ENCODE results near the gene ZNF407. TPM values are rescaled to one million over a fixed set of nuclear protein-coding genes. Genes with fewer than 3 reads are reported as not detected.
"Not testable (repeated sequence)": the region's sequence is repeated elsewhere in the genome, so short reads cannot be mapped to it uniquely, and the experiment has no call there.

ZNF407 gene
- total RNA-seq, 1 donor from 2014 or later, result 9.0 TPM

DNA sequence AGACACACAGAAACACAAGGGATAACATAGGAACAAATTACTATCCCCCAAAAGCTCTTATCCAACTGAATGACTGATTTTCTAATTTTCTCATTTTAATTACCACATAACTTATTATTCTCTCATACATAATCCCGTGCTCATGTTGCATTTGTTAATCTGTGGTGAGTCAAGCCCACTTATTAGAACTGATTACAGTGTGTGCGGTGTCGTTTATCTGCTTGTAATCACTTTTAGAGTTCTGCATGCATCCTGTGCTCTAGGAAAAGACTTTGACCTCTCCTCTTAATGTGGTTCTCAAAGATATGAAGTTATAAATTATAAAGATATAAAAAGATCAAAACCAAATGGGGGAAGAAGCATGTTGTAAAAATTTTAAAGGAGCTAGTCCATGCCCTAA is 33.7 kb upstream of the ZNF407 start:
- Histone ChIP-seq H3K27ac (no peak overlapping the region), H3K9ac (no peak overlapping the region), H3K79me2 (ENCODE audit: low read depth) (no peaks in the 10 kb centered on the region), H4K20me1 (ENCODE audit: low read depth) (no peaks in the 10 kb centered on the region), H3K4me1 (no peaks in the 10 kb centered on the region), H3K27me3 (no peaks in the 10 kb centered on the region), H3K9me3 (ENCODE audit: low read depth) (no peaks in the 10 kb centered on the region), H3K4me3 (no peak overlapping the region), H3K36me3 (no peaks in the 10 kb centered on the region), H3K4me2 (no peak overlapping the region), H3F3A (ENCODE audit: low read depth) (no peaks in the 10 kb centered on the region), H2AFZ (replicated peaks) (no peak overlapping the region)
- H3K27ac Mint-ChIP-seq, result no peak overlapping the region
- TF ChIP-seq EZH2phosphoT487 (IDR thresholded peaks at IDR 0.05), result no peak
- DNase-seq (ENCODE audit: low spot score), result no peak
- H3K36me3 Mint-ChIP-seq, result no peaks in the 10 kb centered on the region
- peaks cover 8% of the 10 kb centered on the region for H3K27me3 Mint-ChIP-seq (ENCODE audit: insufficient read depth, low read depth)
- H3K4me3 Mint-ChIP-seq, result no peak overlapping the region
- peaks cover 18% of the 10 kb centered on the region for H3K9me3 Mint-ChIP-seq
- H3K4me1 Mint-ChIP-seq, result no peaks in the 10 kb centered on the region

DNA sequence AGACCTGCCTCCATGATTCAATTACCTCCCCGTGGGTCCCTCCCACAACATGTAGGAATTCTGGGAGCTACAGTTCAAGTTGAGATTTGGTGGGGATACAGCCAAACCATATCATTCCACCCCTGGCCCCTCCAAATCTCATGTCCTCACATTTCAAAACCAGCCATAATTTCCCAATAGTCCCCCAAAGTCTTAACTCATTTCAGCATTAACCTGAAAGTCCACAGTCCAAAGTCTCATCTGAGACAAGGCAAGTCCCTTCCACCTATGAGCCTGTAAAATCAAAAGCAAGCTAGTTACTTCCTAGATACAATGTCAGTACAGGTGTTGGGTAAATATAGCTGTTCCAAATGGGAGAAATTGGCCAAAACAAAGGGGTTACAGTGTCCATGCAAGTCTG is 32.5 kb upstream of the ZNF407 start:
- peaks cover 18% of the 10 kb centered on the region for H3K9me3 Mint-ChIP-seq
- H3K27me3 Mint-ChIP-seq (ENCODE audit: insufficient read depth, low read depth), result peaks cover 11% of the 10 kb centered on the region
- H3K4me2 ChIP-seq; H4K20me1 ChIP-seq (ENCODE audit: low read depth); H3K79me2 ChIP-seq (ENCODE audit: low read depth); H3K36me3 Mint-ChIP-seq; H3K4me3 ChIP-seq; H2AFZ ChIP-seq (replicated peaks); H3F3A ChIP-seq (ENCODE audit: low read depth); DNase-seq (ENCODE audit: low spot score); H3K27ac ChIP-seq; H3K36me3 ChIP-seq; H3K9ac ChIP-seq; H3K4me1 Mint-ChIP-seq; H3K27me3 ChIP-seq; H3K4me3 Mint-ChIP-seq; H3K9me3 ChIP-seq (ENCODE audit: low read depth); H3K27ac Mint-ChIP-seq; H3K4me1 ChIP-seq: not testable (repeated sequence)

DNA sequence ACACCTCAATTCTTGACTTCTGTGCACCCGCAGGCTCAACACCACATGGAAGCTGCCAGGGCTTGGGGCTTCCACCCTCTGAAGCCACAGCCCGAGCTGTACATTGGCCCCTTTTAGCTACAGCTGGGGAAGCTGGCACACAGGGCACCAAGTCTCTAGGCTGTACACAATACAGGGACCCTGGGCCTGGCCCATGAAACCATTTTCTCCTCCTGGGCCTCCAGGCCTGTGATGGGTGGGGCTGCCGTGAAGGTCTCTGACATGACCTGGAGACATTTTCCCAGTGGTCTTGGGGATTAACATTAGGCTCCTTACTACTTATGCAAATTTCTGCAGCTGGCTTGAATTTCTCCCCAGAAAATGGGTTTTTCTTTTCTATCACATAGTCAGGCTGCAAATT is 31.7 kb upstream of the ZNF407 start:
- Mint-ChIP-seq H3K27me3 (ENCODE audit: insufficient read depth, low read depth) (peaks cover 11% of the 10 kb centered on the region), H3K9me3 (peaks cover 18% of the 10 kb centered on the region)
- not testable (repeated sequence) for H3K36me3 Mint-ChIP-seq; H4K20me1 ChIP-seq (ENCODE audit: low read depth); H3K27ac Mint-ChIP-seq; H2AFZ ChIP-seq (replicated peaks); H3K9me3 ChIP-seq (ENCODE audit: low read depth); H3K4me2 ChIP-seq; H3K9ac ChIP-seq; H3F3A ChIP-seq (ENCODE audit: low read depth); H3K4me3 Mint-ChIP-seq; H3K36me3 ChIP-seq; H3K4me1 Mint-ChIP-seq; H3K27me3 ChIP-seq; H3K4me3 ChIP-seq; H3K79me2 ChIP-seq (ENCODE audit: low read depth); H3K27ac ChIP-seq; H3K4me1 ChIP-seq; DNase-seq (ENCODE audit: low spot score)

DNA sequence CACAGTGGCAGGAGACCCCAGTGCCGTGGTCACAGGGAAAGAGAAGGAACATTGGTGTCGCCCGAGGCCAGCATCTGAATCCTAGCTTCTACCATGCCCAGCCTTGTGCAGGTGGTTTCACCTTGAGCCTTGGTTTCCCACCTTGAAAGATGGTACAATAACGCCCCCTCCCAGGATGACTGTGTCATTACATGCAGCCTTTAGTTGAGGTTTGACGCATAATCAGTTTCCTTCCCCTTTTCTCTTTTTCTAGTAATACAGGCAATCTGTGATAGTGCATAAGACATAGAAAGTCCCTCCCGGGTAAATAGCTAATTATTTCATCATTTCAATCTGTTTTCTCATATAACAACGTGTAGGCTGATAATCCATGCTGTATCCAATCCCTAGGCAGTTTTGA is 29.8 kb upstream of the ZNF407 start:
- no peak overlapping the region for H3K9ac ChIP-seq
- Mint-ChIP-seq H3K4me3 (no peak overlapping the region), H3K27me3 (ENCODE audit: insufficient read depth, low read depth) (peaks cover 11% of the 10 kb centered on the region), H3K9me3 (peaks cover 18% of the 10 kb centered on the region), H3K27ac (no peak overlapping the region), H3K4me1 (no peaks in the 10 kb centered on the region), H3K36me3 (no peaks in the 10 kb centered on the region)
- no peak overlapping the region for H3K27ac ChIP-seq
- no peaks in the 10 kb centered on the region for H3F3A ChIP-seq (ENCODE audit: low read depth)
- no peak overlapping the region for H2AFZ ChIP-seq (replicated peaks)
- no peak for DNase-seq (ENCODE audit: low spot score)
- H3K4me1 ChIP-seq, result no peaks in the 10 kb centered on the region
- H4K20me1 ChIP-seq (ENCODE audit: low read depth), result no peaks in the 10 kb centered on the region
- TF ChIP-seq EZH2phosphoT487 (IDR thresholded peaks at IDR 0.05), result no peak
- TF ChIP-seq, protein P1, sequence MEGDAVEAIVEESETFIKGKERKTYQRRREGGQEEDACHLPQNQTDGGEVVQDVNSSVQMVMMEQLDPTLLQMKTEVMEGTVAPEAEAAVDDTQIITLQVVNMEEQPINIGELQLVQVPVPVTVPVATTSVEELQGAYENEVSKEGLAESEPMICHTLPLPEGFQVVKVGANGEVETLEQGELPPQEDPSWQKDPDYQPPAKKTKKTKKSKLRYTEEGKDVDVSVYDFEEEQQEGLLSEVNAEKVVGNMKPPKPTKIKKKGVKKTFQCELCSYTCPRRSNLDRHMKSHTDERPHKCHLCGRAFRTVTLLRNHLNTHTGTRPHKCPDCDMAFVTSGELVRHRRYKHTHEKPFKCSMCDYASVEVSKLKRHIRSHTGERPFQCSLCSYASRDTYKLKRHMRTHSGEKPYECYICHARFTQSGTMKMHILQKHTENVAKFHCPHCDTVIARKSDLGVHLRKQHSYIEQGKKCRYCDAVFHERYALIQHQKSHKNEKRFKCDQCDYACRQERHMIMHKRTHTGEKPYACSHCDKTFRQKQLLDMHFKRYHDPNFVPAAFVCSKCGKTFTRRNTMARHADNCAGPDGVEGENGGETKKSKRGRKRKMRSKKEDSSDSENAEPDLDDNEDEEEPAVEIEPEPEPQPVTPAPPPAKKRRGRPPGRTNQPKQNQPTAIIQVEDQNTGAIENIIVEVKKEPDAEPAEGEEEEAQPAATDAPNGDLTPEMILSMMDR (IDR thresholded peaks at IDR 0.05), result peak; percentile 15
- no peak overlapping the region for H3K4me2 ChIP-seq
- no peaks in the 10 kb centered on the region for H3K79me2 ChIP-seq (ENCODE audit: low read depth)
- H3K4me3 ChIP-seq, result no peak overlapping the region
- no peaks in the 10 kb centered on the region for H3K27me3 ChIP-seq
- no peaks in the 10 kb centered on the region for H3K9me3 ChIP-seq (ENCODE audit: low read depth)
- H3K36me3 ChIP-seq, result no peaks in the 10 kb centered on the region

DNA sequence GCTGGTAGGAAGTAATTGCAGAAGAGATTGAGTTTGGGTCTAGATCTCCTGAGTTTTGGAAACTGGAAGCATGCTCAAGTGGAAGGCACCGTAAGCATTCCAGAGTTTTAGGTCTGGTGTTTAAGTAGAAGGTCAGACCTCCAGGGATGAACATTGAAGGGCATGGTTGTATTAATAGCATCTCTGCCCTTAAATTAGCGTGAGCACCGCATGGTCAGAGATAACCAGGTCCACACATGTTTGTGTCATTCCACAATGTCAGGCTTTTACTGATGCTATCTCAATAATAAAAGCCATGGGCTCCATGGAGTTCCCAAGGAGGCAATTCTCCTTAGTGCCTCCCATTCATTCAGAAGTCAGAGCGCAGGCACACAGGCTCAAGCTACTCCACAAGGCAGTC is 28.3 kb upstream of the ZNF407 start:
- no peak overlapping the region for H3K27ac ChIP-seq
- H4K20me1 ChIP-seq (ENCODE audit: low read depth), result no peaks in the 10 kb centered on the region
- no peak overlapping the region for H2AFZ ChIP-seq (replicated peaks)
- H3K27ac Mint-ChIP-seq, result no peak overlapping the region
- H3K4me1 ChIP-seq, result no peaks in the 10 kb centered on the region
- DNase-seq (ENCODE audit: low spot score), result no peak
- TF ChIP-seq EZH2phosphoT487 (IDR thresholded peaks at IDR 0.05) (no peak), EZH2 (IDR thresholded peaks at IDR 0.05) (no peak)
- TF ChIP-seq, protein P1 (IDR thresholded peaks at IDR 0.05), result no peak
- H3K36me3 Mint-ChIP-seq, result no peaks in the 10 kb centered on the region
- peaks cover 18% of the 10 kb centered on the region for H3K9me3 Mint-ChIP-seq
- no peak overlapping the region for H3K4me3 ChIP-seq
- peaks cover 13% of the 10 kb centered on the region for H3K27me3 Mint-ChIP-seq (ENCODE audit: insufficient read depth, low read depth)
- no peaks in the 10 kb centered on the region for H3K79me2 ChIP-seq (ENCODE audit: low read depth)
- H3K4me1 Mint-ChIP-seq, result no peaks in the 10 kb centered on the region
- H3K4me3 Mint-ChIP-seq, result no peak overlapping the region
- no peaks in the 10 kb centered on the region for H3F3A ChIP-seq (ENCODE audit: low read depth)
- no peaks in the 10 kb centered on the region for H3K36me3 ChIP-seq
- H3K4me2 ChIP-seq, result no peak overlapping the region
- H3K9me3 ChIP-seq (ENCODE audit: low read depth), result no peaks in the 10 kb centered on the region
- H3K27me3 ChIP-seq, result no peaks in the 10 kb centered on the region
- no peak overlapping the region for H3K9ac ChIP-seq

Measured in neural progenitor cell (in vitro differentiated cells).